ENCODE results near the gene TGM1. TPM values are rescaled to one million over a fixed set of nuclear protein-coding genes. Genes with fewer than 3 reads are reported as not detected.

Gene TGM1
- total and polyA plus RNA-seq, 2 donors = 0.65 to 1.2 TPM

GRCh38 chr14:24299255-24300191 lies 36.5 kb upstream of the TGM1 start, which contains the start of the genes DHRS1 and NOP9:
TSS of gene DHRS1 (minus strand) at chr14:24299780. CDS start at chr14:24299106, 674 bp downstream.
TSS of gene NOP9 (plus strand) at chr14:24299850. CDS start at chr14:24299955, 105 bp downstream.
- no peaks in the 10 kb centered on the region for H3K4me1 ChIP-seq (ENCODE audit: insufficient read depth)
- peak within 1 kb of the TSS; percentile 62 for H3K27ac ChIP-seq (ENCODE audit: low read depth)
- H3K4me3 ChIP-seq (ENCODE audit: low read depth, low read length) = peak within 1 kb of the TSS; percentile 96
- peak; percentile 80 for DNase-seq (ENCODE audit: extremely low spot score)
- peaks cover 2% of the 10 kb centered on the region for H3K36me3 ChIP-seq (ENCODE audit: insufficient read depth)
- WGBS = under 1% methylated on average over 75 of the region's 75 CpGs

- H3K4me3 ChIP-seq (ENCODE audit: low read depth, low read length) = peak overlapping the region; percentile 96
- no peak overlapping the region for H3K27ac ChIP-seq (ENCODE audit: low read depth)
- no peaks in the 10 kb centered on the region for H3K36me3 ChIP-seq (ENCODE audit: insufficient read depth)
- no peaks in the 10 kb centered on the region for H3K4me1 ChIP-seq (ENCODE audit: insufficient read depth)
- no peak for DNase-seq (ENCODE audit: extremely low spot score)
- WGBS = 53% methylated on average over 7 of the region's 7 CpGs
These were observed 35.9 kb upstream of the TGM1 start for GRCh38 chr14:24298892-24299254.

GRCh38 chr14:24297190-24297964 lies 34.4 kb upstream of the TGM1 start:
- Histone ChIP-seq H3K4me1 (ENCODE audit: insufficient read depth) (no peaks in the 10 kb centered on the region), H3K36me3 (ENCODE audit: insufficient read depth) (no peaks in the 10 kb centered on the region), H3K4me3 (ENCODE audit: low read depth, low read length) (no peak overlapping the region), H3K27ac (ENCODE audit: low read depth) (no peak overlapping the region)
- no peak for DNase-seq (ENCODE audit: extremely low spot score)
- 54% methylated on average over 5 of the region's 5 CpGs for WGBS

- Histone ChIP-seq H3K4me1 (ENCODE audit: insufficient read depth) (no peaks in the 10 kb centered on the region), H3K27ac (ENCODE audit: low read depth) (no peak overlapping the region), H3K4me3 (ENCODE audit: low read depth, low read length) (no peak overlapping the region), H3K36me3 (ENCODE audit: insufficient read depth) (no peaks in the 10 kb centered on the region)
- WGBS = 60% methylated on average over 12 of the region's 12 CpGs
- DNase-seq (ENCODE audit: extremely low spot score) = no peak
These were observed 33.6 kb upstream of the TGM1 start for GRCh38 chr14:24296341-24297157.

GRCh38 chr14:24293525-24293924 lies 30.5 kb upstream of the TGM1 start:
- 95% methylated on average over 2 of the region's 2 CpGs for WGBS
- H3K27ac ChIP-seq (ENCODE audit: low read depth) = no peak overlapping the region
- H3K4me1 ChIP-seq (ENCODE audit: insufficient read depth) = no peaks in the 10 kb centered on the region
- DNase-seq (ENCODE audit: extremely low spot score) = no peak
- no peaks in the 10 kb centered on the region for H3K36me3 ChIP-seq (ENCODE audit: insufficient read depth)
- H3K4me3 ChIP-seq (ENCODE audit: low read depth, low read length) = no peak overlapping the region

- H3K4me1 ChIP-seq (ENCODE audit: insufficient read depth) = no peaks in the 10 kb centered on the region
- no peak overlapping the region for H3K4me3 ChIP-seq (ENCODE audit: low read depth, low read length)
- H3K27ac ChIP-seq (ENCODE audit: low read depth) = no peak overlapping the region
- WGBS = 92% methylated on average over 11 of the region's 11 CpGs
- H3K36me3 ChIP-seq (ENCODE audit: insufficient read depth) = no peaks in the 10 kb centered on the region
- no peak for DNase-seq (ENCODE audit: extremely low spot score)
These were observed 29.3 kb upstream of the TGM1 start for GRCh38 chr14:24292118-24292807.

GRCh38 chr14:24291446-24292117 lies 28.6 kb upstream of the TGM1 start:
- H3K36me3 ChIP-seq (ENCODE audit: insufficient read depth) = no peaks in the 10 kb centered on the region
- H3K27ac ChIP-seq (ENCODE audit: low read depth) = no peak overlapping the region
- no peak for DNase-seq (ENCODE audit: extremely low spot score)
- H3K4me1 ChIP-seq (ENCODE audit: insufficient read depth) = no peaks in the 10 kb centered on the region
- 85% methylated on average over 3 of the region's 3 CpGs for WGBS
- no peak overlapping the region for H3K4me3 ChIP-seq (ENCODE audit: low read depth, low read length)

- Histone ChIP-seq H3K36me3 (ENCODE audit: insufficient read depth) (no peaks in the 10 kb centered on the region), H3K4me3 (ENCODE audit: low read depth, low read length) (no peak overlapping the region), H3K27ac (ENCODE audit: low read depth) (no peak overlapping the region), H3K4me1 (ENCODE audit: insufficient read depth) (no peaks in the 10 kb centered on the region)
- no peak for DNase-seq (ENCODE audit: extremely low spot score)
- 87% methylated on average over 9 of the region's 9 CpGs for WGBS
These were observed 27.8 kb upstream of the TGM1 start for GRCh38 chr14:24290746-24291145.

GRCh38 chr14:24289649-24290280 lies 26.8 kb upstream of the TGM1 start:
- Histone ChIP-seq H3K27ac (ENCODE audit: low read depth) (no peak overlapping the region), H3K4me1 (ENCODE audit: insufficient read depth) (no peaks in the 10 kb centered on the region), H3K4me3 (ENCODE audit: low read depth, low read length) (no peak overlapping the region), H3K36me3 (ENCODE audit: insufficient read depth) (no peaks in the 10 kb centered on the region)
- WGBS = 82% methylated on average over 6 of the region's 6 CpGs
- DNase-seq (ENCODE audit: extremely low spot score) = no peak

GRCh38 chr14:24286996-24287395 lies 24.0 kb upstream of the TGM1 start:
- 93% methylated on average over 5 of the region's 5 CpGs for WGBS
- no peaks in the 10 kb centered on the region for H3K36me3 ChIP-seq (ENCODE audit: insufficient read depth)
- no peak for DNase-seq (ENCODE audit: extremely low spot score)
- no peak overlapping the region for H3K27ac ChIP-seq (ENCODE audit: low read depth)
- H3K4me3 ChIP-seq (ENCODE audit: low read depth, low read length) = no peak overlapping the region
- H3K4me1 ChIP-seq (ENCODE audit: insufficient read depth) = no peaks in the 10 kb centered on the region

- no peaks in the 10 kb centered on the region for H3K36me3 ChIP-seq (ENCODE audit: insufficient read depth)
- no peaks in the 10 kb centered on the region for H3K4me1 ChIP-seq (ENCODE audit: insufficient read depth)
- H3K4me3 ChIP-seq (ENCODE audit: low read depth, low read length) = no peak overlapping the region
- 67% methylated on average over 4 of the region's 4 CpGs for WGBS
- DNase-seq (ENCODE audit: extremely low spot score) = no peak
- H3K27ac ChIP-seq (ENCODE audit: low read depth) = no peak overlapping the region
These were observed 22.4 kb upstream of the TGM1 start for GRCh38 chr14:24285351-24285750.

- Histone ChIP-seq H3K4me3 (ENCODE audit: low read depth, low read length) (no peak overlapping the region), H3K4me1 (ENCODE audit: insufficient read depth) (no peaks in the 10 kb centered on the region), H3K27ac (ENCODE audit: low read depth) (no peak overlapping the region), H3K36me3 (ENCODE audit: insufficient read depth) (no peaks in the 10 kb centered on the region)
- DNase-seq (ENCODE audit: extremely low spot score) = no peak
- WGBS = 80% methylated on average over 11 of the region's 11 CpGs
These were observed 21.6 kb upstream of the TGM1 start for GRCh38 chr14:24284501-24285035.

Data from urinary bladder (tissue), 4 donors.